DOHH2 (cell line): ENCODE measurements around the gene FAM107B.

Source experiments
- H3F3A ChIP-seq: fragments of 200-600 bp; sonication (generic), shearing (Covaris generic); 2 replicates; pipeline ENCODE4 v1.6.0; 2016; ENCODE audit warnings: antibody characterized with exemption, mild to moderate bottlenecking; ENCODE audit not compliant: control insufficient read depth, insufficient read depth
- H3K27ac ChIP-seq: fragments of 200-600 bp; sonication (generic); 2 replicates; pipeline ENCODE4 v1.5.1; 2014; ENCODE audit warnings: low read depth, mild to moderate bottlenecking, low read length, moderate library complexity
- H3K27me3 ChIP-seq: fragments of 200-600 bp; sonication (generic); 2 replicates; pipeline ENCODE4 v1.6.1; 2014; ENCODE audit warnings: mild to moderate bottlenecking, low read length, mixed read lengths; ENCODE audit not compliant: control insufficient read depth
- H3K36me3 ChIP-seq: fragments of 200-600 bp; sonication (generic); 2 replicates; pipeline ENCODE4 v1.6.1; 2014; ENCODE audit warnings: mild to moderate bottlenecking, low read length, moderate library complexity, mixed read lengths; ENCODE audit not compliant: control insufficient read depth
- H3K4me1 ChIP-seq: fragments of 200-600 bp; sonication (generic); 2 replicates; pipeline ENCODE4 v1.6.1; 2014; ENCODE audit warnings: mild to moderate bottlenecking, low read length, mixed read lengths; ENCODE audit not compliant: control insufficient read depth
- H3K4me2 ChIP-seq: fragments of 200-600 bp; sonication (generic); 2 replicates; pipeline ENCODE4 v1.6.0; 2014; ENCODE audit warnings: mild to moderate bottlenecking, low read length, moderate library complexity
- H3K4me3 ChIP-seq: fragments of 200-600 bp; sonication (generic); 2 replicates; pipeline ENCODE4 v1.5.1; 2014; ENCODE audit warnings: mild to moderate bottlenecking, low read length, mixed read lengths
- H3K79me2 ChIP-seq: fragments of 200-600 bp; sonication (generic); 2 replicates; pipeline ENCODE4 v1.6.1; 2014; ENCODE audit warnings: mild to moderate bottlenecking, low read length, mixed read lengths; ENCODE audit not compliant: control insufficient read depth
- H3K9me2 ChIP-seq: fragments of 200-600 bp; sonication (generic); replicated peaks from 2 replicates; pipeline ENCODE4 v1.6.1; 2014; ENCODE audit warnings: mild to moderate bottlenecking, low read length, mixed read lengths; ENCODE audit not compliant: control insufficient read depth
- H3K9me3 ChIP-seq: fragments of 200-600 bp; sonication (generic); 2 replicates; pipeline ENCODE4 v1.6.1; 2014; ENCODE audit warnings: antibody characterized with exemption, low read length, mixed read lengths; ENCODE audit not compliant: control insufficient read depth, insufficient read depth
- H4K20me1 ChIP-seq: fragments of 200-600 bp; sonication (generic); 2 replicates; pipeline ENCODE4 v1.6.0; 2014; ENCODE audit warnings: low read depth, mild to moderate bottlenecking, antibody characterized with exemption, low read length, moderate library complexity; ENCODE audit not compliant: control insufficient read depth, insufficient read depth
- CTCF ChIP-seq: fragments of 200-600 bp; sonication (generic); IDR thresholded peaks from one replicate; pipeline ENCODE4 v1.5.1; 2014; ENCODE audit warnings: antibody characterized with exemption, mild to moderate bottlenecking, low read depth, low read length; ENCODE audit not compliant: poor library complexity, severe bottlenecking
- EZH2phosphoT487 ChIP-seq: fragments of 200-600 bp; sonication (generic); IDR thresholded peaks from 2 replicates; pipeline ENCODE4 v1.6.1; 2017; ENCODE audit warnings: borderline replicate concordance, mild to moderate bottlenecking, antibody characterized with exemption, low read length, moderate library complexity, mixed read lengths

Gene FAM107B

GRCh38 chr10:14548970-14549369 is 225.7 kb downstream of the FAM107B start:
- Histone ChIP-seq H3K4me3 (no peak overlapping the region), H3K9me3 (no peaks in the 10 kb centered on the region), H3K27ac (no peak overlapping the region), H3K27me3 (no peaks in the 10 kb centered on the region), H3K9me2 (no peaks in the 10 kb centered on the region), H3F3A (peaks cover 44% of the 10 kb centered on the region), H3K36me3 (peaks cover 100% of the 10 kb centered on the region), H4K20me1 (peaks cover 55% of the 10 kb centered on the region), H3K4me2 (no peak overlapping the region), H3K79me2 (peaks cover 100% of the 10 kb centered on the region), H3K4me1 (peaks cover 56% of the 10 kb centered on the region)
- TF ChIP-seq CTCF = no peak
- TF ChIP-seq EZH2phosphoT487 = no peak

GRCh38 chr10:14548474-14548873 is 226.2 kb downstream of the FAM107B start:
- peaks cover 100% of the 10 kb centered on the region for H3K79me2 ChIP-seq

GRCh38 chr10:14547816-14548215 is 226.9 kb downstream of the FAM107B start:
- H3K27ac ChIP-seq = no peak overlapping the region

More at GRCh38 chr10:14548474-14548873, 226.2 kb downstream of the FAM107B start:
- Histone ChIP-seq H3K4me3 (no peak overlapping the region), H3K9me3 (no peaks in the 10 kb centered on the region), H3K27ac (no peak overlapping the region), H4K20me1 (peaks cover 52% of the 10 kb centered on the region), H3K4me2 (no peak overlapping the region), H3K9me2 (no peaks in the 10 kb centered on the region), H3K27me3 (no peaks in the 10 kb centered on the region), H3K36me3 (peaks cover 100% of the 10 kb centered on the region), H3F3A (peaks cover 39% of the 10 kb centered on the region), H3K4me1 (peaks cover 54% of the 10 kb centered on the region)
- TF ChIP-seq CTCF = no peak
- TF ChIP-seq EZH2phosphoT487 = no peak

More at GRCh38 chr10:14547816-14548215, 226.9 kb downstream of the FAM107B start:
- H3K4me2 ChIP-seq = no peak overlapping the region
- peaks cover 54% of the 10 kb centered on the region for H3K4me1 ChIP-seq
- TF ChIP-seq EZH2phosphoT487 = no peak
- no peak for TF ChIP-seq CTCF
- H4K20me1 ChIP-seq = peaks cover 58% of the 10 kb centered on the region
- no peaks in the 10 kb centered on the region for H3K9me2 ChIP-seq
- peaks cover 38% of the 10 kb centered on the region for H3F3A ChIP-seq
- H3K27me3 ChIP-seq = no peaks in the 10 kb centered on the region
- peaks cover 100% of the 10 kb centered on the region for H3K79me2 ChIP-seq
- H3K9me3 ChIP-seq = no peaks in the 10 kb centered on the region
- H3K4me3 ChIP-seq = no peak overlapping the region
- H3K36me3 ChIP-seq = peaks cover 100% of the 10 kb centered on the region
